ENCODE data around the gene RPS6KA5. TPM values are rescaled to one million over a fixed set of nuclear protein-coding genes. Genes with fewer than 3 reads are reported as not detected.

RPS6KA5 gene
- polyA plus RNA-seq, 2 of the 4 experiments (the other 2 are of a cell fraction) = 2.2 to 4.1 TPM

DNA sequence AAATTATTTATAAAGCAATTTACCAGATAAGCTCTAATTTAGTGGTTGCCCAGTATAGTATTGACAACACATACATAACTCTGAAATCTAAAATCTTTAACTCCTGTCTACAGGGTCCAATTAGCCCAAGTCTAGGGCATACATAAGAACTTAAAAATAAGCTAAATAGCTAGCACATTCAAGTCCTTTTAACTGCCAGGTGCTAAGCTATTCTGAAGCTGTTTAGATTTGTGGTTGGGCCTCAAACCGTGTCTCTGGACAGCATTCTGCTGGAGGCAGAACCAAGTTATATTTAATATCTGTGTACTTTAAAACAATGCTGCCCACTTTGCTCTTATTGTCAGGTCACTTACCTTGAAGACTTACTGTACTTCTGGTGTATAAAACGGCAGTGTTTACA, 19.0 kb downstream of the RPS6KA5 start:
- no peak for TF ChIP-seq POLR2A (IDR thresholded peaks at IDR 0.05; ENCODE audit: low read length)
- TF ChIP-seq EHF (CRISPR knock-in tag; IDR thresholded peaks at IDR 0.05) = no peak
- TF ChIP-seq, protein P1, sequence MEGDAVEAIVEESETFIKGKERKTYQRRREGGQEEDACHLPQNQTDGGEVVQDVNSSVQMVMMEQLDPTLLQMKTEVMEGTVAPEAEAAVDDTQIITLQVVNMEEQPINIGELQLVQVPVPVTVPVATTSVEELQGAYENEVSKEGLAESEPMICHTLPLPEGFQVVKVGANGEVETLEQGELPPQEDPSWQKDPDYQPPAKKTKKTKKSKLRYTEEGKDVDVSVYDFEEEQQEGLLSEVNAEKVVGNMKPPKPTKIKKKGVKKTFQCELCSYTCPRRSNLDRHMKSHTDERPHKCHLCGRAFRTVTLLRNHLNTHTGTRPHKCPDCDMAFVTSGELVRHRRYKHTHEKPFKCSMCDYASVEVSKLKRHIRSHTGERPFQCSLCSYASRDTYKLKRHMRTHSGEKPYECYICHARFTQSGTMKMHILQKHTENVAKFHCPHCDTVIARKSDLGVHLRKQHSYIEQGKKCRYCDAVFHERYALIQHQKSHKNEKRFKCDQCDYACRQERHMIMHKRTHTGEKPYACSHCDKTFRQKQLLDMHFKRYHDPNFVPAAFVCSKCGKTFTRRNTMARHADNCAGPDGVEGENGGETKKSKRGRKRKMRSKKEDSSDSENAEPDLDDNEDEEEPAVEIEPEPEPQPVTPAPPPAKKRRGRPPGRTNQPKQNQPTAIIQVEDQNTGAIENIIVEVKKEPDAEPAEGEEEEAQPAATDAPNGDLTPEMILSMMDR (IDR thresholded peaks at IDR 0.05) = no peak
- TF ChIP-seq CHD2 (IDR thresholded peaks at IDR 0.05; ENCODE audit: low read length, partially characterized antibody) = no peak
- TF ChIP-seq NFE2L2 (conservative IDR thresholded peaks at IDR 0.05; ENCODE audit: low read length) = no peak
- H3K4me1 ChIP-seq = no peaks in the 10 kb centered on the region
- 36% methylated on average over 2 of the region's 2 CpGs for WGBS (ENCODE audit: missing lambda C conversion rate)
- H3K9me3 ChIP-seq = no peaks in the 10 kb centered on the region
- POLR2A ChIA-PET = interaction anchor here (0.6 kb wide), 1 partner anchor 112 kb away, joined by 3 read pairs; no protein-coding TSS in a partner anchor
- no peak overlapping the region for H3K27ac ChIP-seq
- no peak for DNase-seq (ENCODE audit: low read depth in 1 of 2, low spot score in 1 of 2)
- FAIRE-seq = no peak
- H3K4me2 ChIP-seq = no peak overlapping the region
- no peak for ATAC-seq
- CTCF ChIA-PET = interaction anchor here (0.5 to 2.1 kb wide), 7 partner anchors 9 to 132 kb away, joined by 3 to 10 read pairs (median 3); no protein-coding TSS in a partner anchor
- no peak overlapping the region for H3K4me3 ChIP-seq

DNA sequence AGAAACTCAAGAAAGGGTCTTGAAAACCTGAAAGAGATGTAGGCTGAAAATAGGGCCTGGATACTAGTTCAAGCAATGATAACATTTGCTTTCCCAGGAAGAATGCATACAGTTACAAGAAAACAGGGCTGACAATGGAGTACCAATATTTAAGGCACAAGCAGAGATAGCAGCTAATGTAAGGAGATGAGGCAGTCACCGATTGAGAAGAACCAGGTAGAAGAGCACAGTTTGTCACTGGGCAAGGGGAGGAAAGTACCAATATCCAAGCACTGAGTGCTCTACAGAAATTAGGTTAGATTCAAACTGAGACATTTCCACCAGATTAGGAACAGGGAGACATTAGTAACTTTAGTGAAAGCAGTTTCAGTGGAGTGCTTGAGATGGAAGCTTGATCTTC, 19.9 kb downstream of the RPS6KA5 start:
- no peaks in the 10 kb centered on the region for H3K4me1 ChIP-seq
- H3K4me2 ChIP-seq = no peak overlapping the region
- FAIRE-seq (no peak), ATAC-seq (no peak), DNase-seq (ENCODE audit: low read depth in 1 of 2, low spot score in 1 of 2) (no peak)
- no peak overlapping the region for H3K4me3 ChIP-seq
- WGBS (ENCODE audit: missing lambda C conversion rate) = 94% methylated on average over 1 of the region's 1 CpG
- TF ChIP-seq BHLHE40 (IDR thresholded peaks at IDR 0.05; ENCODE audit: low read depth, low read length) (no peak), HEYL (CRISPR knock-in tag; IDR thresholded peaks at IDR 0.05) (no peak), ZSCAN20 (CRISPR knock-in tag; IDR thresholded peaks at IDR 0.05) (no peak), JUN (IDR thresholded peaks at IDR 0.05) (no peak), ESRRA (IDR thresholded peaks at IDR 0.05; ENCODE audit: borderline replicate concordance, low read length) (no peak), EHMT2 (IDR thresholded peaks at IDR 0.05; ENCODE audit: low read depth) (no peak), CHD2 (IDR thresholded peaks at IDR 0.05; ENCODE audit: low read length, partially characterized antibody) (no peak), HOXA7 (CRISPR knock-in tag; IDR thresholded peaks at IDR 0.05) (no peak), RAD21 (conservative IDR thresholded peaks at IDR 0.05 in 1 of 2, IDR thresholded peaks at IDR 0.05 in 1 of 2) (no peak), FOSB (CRISPR knock-in tag; IDR thresholded peaks at IDR 0.05) (no peak), KDM1A (IDR thresholded peaks at IDR 0.05; ENCODE audit: low read depth) (no peak), PHF8 (IDR thresholded peaks at IDR 0.05; ENCODE audit: borderline replicate concordance, low read depth) (no peak), RFX5 (IDR thresholded peaks at IDR 0.05) (no peak), JUNB (IDR thresholded peaks at IDR 0.05) (no peak)
- TF ChIP-seq, protein P2, sequence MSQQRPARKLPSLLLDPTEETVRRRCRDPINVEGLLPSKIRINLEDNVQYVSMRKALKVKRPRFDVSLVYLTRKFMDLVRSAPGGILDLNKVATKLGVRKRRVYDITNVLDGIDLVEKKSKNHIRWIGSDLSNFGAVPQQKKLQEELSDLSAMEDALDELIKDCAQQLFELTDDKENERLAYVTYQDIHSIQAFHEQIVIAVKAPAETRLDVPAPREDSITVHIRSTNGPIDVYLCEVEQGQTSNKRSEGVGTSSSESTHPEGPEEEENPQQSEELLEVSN (IDR thresholded peaks at IDR 0.05; ENCODE audit: borderline replicate concordance, low read depth) = no peak
- no peak overlapping the region for H3K27ac ChIP-seq
- POLR2A ChIA-PET = no interaction called here
- CTCF ChIA-PET = interaction anchor here (0.7 to 1.5 kb wide), 4 partner anchors 8 to 138 kb away, joined by 3 read pairs; no protein-coding TSS in a partner anchor
- no peaks in the 10 kb centered on the region for H3K9me3 ChIP-seq

DNA sequence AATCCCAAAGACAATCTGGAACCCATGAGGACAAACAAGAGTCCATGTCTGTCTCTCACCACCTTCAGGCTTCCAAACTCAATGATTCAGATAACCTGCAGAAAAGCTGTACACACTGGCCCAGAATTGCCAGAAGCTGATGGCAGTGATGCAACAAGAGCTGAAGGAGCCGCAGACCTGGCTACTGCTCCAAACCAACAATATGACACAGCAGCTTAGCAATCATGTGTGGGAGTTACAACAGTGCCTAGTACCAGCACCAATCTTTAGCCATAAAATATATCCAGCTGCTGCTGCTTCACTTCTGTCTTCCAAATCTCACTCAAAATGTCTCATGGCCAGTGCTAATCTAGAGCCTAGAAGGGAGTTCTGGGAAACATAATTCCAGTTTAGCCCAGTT, 22.0 kb downstream of the RPS6KA5 start:
- ATAC-seq (no peak), DNase-seq (ENCODE audit: low read depth in 1 of 2, low spot score in 1 of 2) (no peak), FAIRE-seq (no peak)
- Histone ChIP-seq H3K4me2 (no peak overlapping the region), H3K4me1 (no peaks in the 10 kb centered on the region), H3K27ac (no peak overlapping the region), H3K9me3 (no peaks in the 10 kb centered on the region), H3K4me3 (no peak overlapping the region)
- ChIA-PET CTCF (interaction anchor here (0.6 to 0.9 kb wide), 2 partner anchors 34 to 135 kb away, joined by 3 read pairs; no protein-coding TSS in a partner anchor), POLR2A (no interaction called here)
- WGBS (ENCODE audit: missing lambda C conversion rate) = 82% methylated on average over 1 of the region's 1 CpG
- no peak for TF ChIP-seq JUNB (IDR thresholded peaks at IDR 0.05)
- no peak for TF ChIP-seq ZNF302 (CRISPR knock-in tag; IDR thresholded peaks at IDR 0.05)
- TF ChIP-seq RARB (CRISPR knock-in tag; IDR thresholded peaks at IDR 0.05) = no peak
- TF ChIP-seq SREBF2 (IDR thresholded peaks at IDR 0.05) = no peak
- TF ChIP-seq RNF2 (IDR thresholded peaks at IDR 0.05; ENCODE audit: borderline replicate concordance, low read depth) = no peak
